Erythroblast (primary cell): ENCODE measurements around the gene EHMT1.
A peak's percentile ranks its signal among the peaks of the same experiment; 100 is the strongest.

Source experiments
- DNase-seq, 2 experiments: peaks; one replicate each; lab custom pipeline; 2025; lab: John Stamatoyannopoulos, UW
- GATA1 ChIP-seq: IDR thresholded peaks from 2 replicates; pipeline ENCODE4 v1.6.1; 2011; ENCODE audit warnings: low read depth, mild to moderate bottlenecking, control low read depth, low read length, moderate library complexity
- POLR2A ChIP-seq: IDR thresholded peaks from 2 replicates; pipeline ENCODE4 v1.6.1; 2011; ENCODE audit warnings: mild to moderate bottlenecking, low read length

Gene EHMT1

GRCh38 chr9:137744632-137745183, 125.9 kb downstream of the EHMT1 start:
- no peak for DNase-seq
- TF ChIP-seq POLR2A (no peak), GATA1 (no peak)

GRCh38 chr9:137745541-137745991, 126.8 kb downstream of the EHMT1 start:
- peak in 1 of 2 experiments; percentile 10 for DNase-seq
- TF ChIP-seq POLR2A (no peak), GATA1 (no peak)

- no peak for DNase-seq
- TF ChIP-seq GATA1: no peak
- TF ChIP-seq POLR2A: no peak
Observed at GRCh38 chr9:137748311-137748710, 129.5 kb downstream of the EHMT1 start.

GRCh38 chr9:137748741-137749140, 129.9 kb downstream of the EHMT1 start:
- DNase-seq: no peak
- TF ChIP-seq GATA1: no peak

- no peak for TF ChIP-seq POLR2A
- no peak for TF ChIP-seq GATA1
- no peak for DNase-seq
Observed at GRCh38 chr9:137749511-137749910, 130.7 kb downstream of the EHMT1 start.

GRCh38 chr9:137750007-137750406, 131.2 kb downstream of the EHMT1 start:
- TF ChIP-seq POLR2A (no peak), GATA1 (no peak)
- no peak for DNase-seq

- DNase-seq: no peak
- TF ChIP-seq POLR2A (no peak), GATA1 (no peak)
Observed at GRCh38 chr9:137750566-137750965, 131.8 kb downstream of the EHMT1 start.

GRCh38 chr9:137751616-137752015, 132.8 kb downstream of the EHMT1 start:
- no peak for DNase-seq
- TF ChIP-seq POLR2A: no peak
- TF ChIP-seq GATA1: no peak

- no peak for DNase-seq
- TF ChIP-seq POLR2A (no peak), GATA1 (no peak)
Observed at GRCh38 chr9:137752426-137752825, 133.6 kb downstream of the EHMT1 start.

- no peak for DNase-seq
- TF ChIP-seq GATA1 (no peak), POLR2A (no peak)
Observed at GRCh38 chr9:137753192-137753765, 134.5 kb downstream of the EHMT1 start.

GRCh38 chr9:137755261-137755927, 136.6 kb downstream of the EHMT1 start:
- no peak for TF ChIP-seq GATA1
- TF ChIP-seq POLR2A: no peak
- DNase-seq: no peak

- DNase-seq: no peak
- no peak for TF ChIP-seq GATA1
- TF ChIP-seq POLR2A: no peak
Observed at GRCh38 chr9:137756045-137756744, 137.4 kb downstream of the EHMT1 start.

- TF ChIP-seq POLR2A (no peak), GATA1 (no peak)
- DNase-seq: no peak
Observed at GRCh38 chr9:137757139-137757538, 138.3 kb downstream of the EHMT1 start.

GRCh38 chr9:137757613-137758029, 138.8 kb downstream of the EHMT1 start:
- TF ChIP-seq POLR2A (no peak), GATA1 (no peak)
- DNase-seq: no peak

GRCh38 chr9:137758067-137758466, 139.3 kb downstream of the EHMT1 start:
- TF ChIP-seq POLR2A (no peak), GATA1 (no peak)
- DNase-seq: no peak

- TF ChIP-seq POLR2A (no peak), GATA1 (no peak)
- DNase-seq: no peak
Observed at GRCh38 chr9:137759117-137759516, 140.3 kb downstream of the EHMT1 start.
